Measurements from ENCODE around the gene MMP28.

Gene MMP28

DNA sequence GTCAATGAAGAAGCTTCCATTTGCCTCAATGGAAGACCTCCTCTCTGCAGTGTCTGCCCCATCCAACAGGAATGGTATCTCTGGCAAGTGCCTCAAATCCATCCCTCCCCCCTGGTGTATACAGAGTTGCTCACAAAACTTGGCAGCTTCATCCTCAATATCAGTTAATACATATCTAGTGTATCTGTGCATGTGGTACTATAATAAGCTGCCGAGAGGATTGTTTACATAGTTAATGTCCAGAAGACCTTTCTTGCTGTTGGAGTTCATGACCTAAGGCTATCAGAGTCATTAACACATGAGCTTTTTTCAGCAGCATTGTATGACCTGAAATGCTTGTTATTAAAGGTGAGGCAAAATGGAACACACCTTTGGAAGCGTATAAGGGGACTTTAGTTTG, 78.0 kb downstream of the MMP28 start:
- no peak for DNase-seq

DNA sequence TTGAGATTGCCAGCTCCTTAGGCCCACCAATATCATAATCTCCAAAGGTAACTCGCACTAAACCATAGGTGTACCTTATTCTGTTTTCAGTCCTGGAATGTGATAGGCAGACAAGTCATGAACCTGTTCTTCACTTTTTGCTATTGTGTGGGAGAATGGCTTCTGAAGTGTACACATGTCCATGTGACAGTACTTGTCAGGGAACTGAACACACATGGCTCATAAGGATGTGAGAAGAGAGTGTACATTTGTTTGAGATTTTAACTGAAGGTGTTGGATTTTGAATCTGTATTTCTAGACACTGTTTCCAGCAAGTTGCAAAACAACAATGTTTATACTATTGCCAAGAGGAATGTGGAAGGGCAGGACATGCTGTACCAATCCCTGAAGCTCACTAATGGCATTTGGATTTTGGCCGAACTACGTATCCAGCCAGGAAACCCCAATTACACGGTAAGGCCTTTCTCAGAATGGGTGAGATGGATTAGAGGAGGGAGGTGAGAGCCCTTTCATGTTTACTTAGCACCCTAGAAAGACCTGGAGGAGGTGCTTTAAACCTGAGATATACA, 78.5 kb downstream of the MMP28 start:
- no peak for DNase-seq

GRCh38 chr17:35716173-35716572, 79.3 kb downstream of the MMP28 start:
- DNase-seq, result no peak

All from CD4-positive, alpha-beta T cell treated with Interferon gamma for 1 hour (primary cell).